ENCODE data around the gene SLC39A5. TPM values are rescaled to one million over a fixed set of nuclear protein-coding genes. Genes with fewer than 3 reads are reported as not detected.
"Not testable (repeated sequence)": the region's sequence is repeated elsewhere in the genome, so short reads cannot be mapped to it uniquely, and the experiment has no call there.

The SLC39A5 gene, protein sequence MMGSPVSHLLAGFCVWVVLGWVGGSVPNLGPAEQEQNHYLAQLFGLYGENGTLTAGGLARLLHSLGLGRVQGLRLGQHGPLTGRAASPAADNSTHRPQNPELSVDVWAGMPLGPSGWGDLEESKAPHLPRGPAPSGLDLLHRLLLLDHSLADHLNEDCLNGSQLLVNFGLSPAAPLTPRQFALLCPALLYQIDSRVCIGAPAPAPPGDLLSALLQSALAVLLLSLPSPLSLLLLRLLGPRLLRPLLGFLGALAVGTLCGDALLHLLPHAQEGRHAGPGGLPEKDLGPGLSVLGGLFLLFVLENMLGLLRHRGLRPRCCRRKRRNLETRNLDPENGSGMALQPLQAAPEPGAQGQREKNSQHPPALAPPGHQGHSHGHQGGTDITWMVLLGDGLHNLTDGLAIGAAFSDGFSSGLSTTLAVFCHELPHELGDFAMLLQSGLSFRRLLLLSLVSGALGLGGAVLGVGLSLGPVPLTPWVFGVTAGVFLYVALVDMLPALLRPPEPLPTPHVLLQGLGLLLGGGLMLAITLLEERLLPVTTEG
- polyA plus RNA-seq (ENCODE audit: insufficient read depth in 1 of 5, insufficient read length in 5 of 5, low replicate concordance in 1 of 5) = 1 to 10 TPM; 2.6 to 5.6 (median 4.8) TPM
- long read RNA-seq, donor 1, partial matches to known transcripts = 0 of 2 reads
- long read RNA-seq, donor 1, other reads (novel, unspliced or antisense) = 0 of 2 reads
- long read RNA-seq, donor 2 = 0 reads
- long read RNA-seq, donor 3, partial matches to known transcripts = 0 of 1 reads
- long read RNA-seq, donor 3, other reads (novel, unspliced or antisense) = 0 of 1 reads
- long read RNA-seq, donor 4, partial matches to known transcripts = 13 of 13 reads
- long read RNA-seq, donor 4, other reads (novel, unspliced or antisense) = 0 of 13 reads
- long read RNA-seq, donor 5, partial matches to known transcripts = 32 of 32 reads
- long read RNA-seq, donor 5, other reads (novel, unspliced or antisense) = 0 of 32 reads
- long read RNA-seq, donor 6 = 0 reads
- long read RNA-seq, donor 7, partial matches to known transcripts = 31 of 31 reads
- long read RNA-seq, donor 7, other reads (novel, unspliced or antisense) = 0 of 31 reads
- long read RNA-seq, donor 8 = 0 reads

DNA sequence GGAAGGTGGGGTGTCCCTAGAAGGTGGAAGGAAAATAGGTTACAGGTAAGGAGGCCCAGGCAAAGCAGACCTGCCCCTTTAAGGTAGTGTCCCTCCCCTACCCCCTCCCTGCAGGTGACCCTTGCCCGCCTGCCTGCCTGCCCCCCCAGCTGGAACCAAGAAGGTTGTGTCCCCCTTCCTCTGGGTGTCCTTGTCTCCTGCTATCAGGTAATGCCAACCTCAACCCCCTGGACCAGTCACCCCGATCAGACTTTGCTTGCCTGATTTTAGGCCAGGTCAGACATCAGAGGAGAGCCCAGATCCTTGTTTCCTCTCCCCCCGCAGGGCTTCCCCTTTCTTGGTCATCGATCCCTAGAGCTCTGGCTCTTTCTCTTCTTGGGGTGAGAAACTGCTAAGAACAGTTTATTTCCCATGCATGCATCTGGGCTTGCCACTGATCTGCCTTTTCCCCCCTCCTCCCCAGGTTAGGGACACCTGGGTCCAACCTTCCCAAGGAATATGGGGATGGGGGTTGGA, at the start of gene SLC39A5:
Gene SLC39A5 (plus strand): TSS at position 136 of the 516 bp plus-strand sequence. CDS start 1,224 bp downstream, outside the sequence.
- no peak for DNase-seq

DNA sequence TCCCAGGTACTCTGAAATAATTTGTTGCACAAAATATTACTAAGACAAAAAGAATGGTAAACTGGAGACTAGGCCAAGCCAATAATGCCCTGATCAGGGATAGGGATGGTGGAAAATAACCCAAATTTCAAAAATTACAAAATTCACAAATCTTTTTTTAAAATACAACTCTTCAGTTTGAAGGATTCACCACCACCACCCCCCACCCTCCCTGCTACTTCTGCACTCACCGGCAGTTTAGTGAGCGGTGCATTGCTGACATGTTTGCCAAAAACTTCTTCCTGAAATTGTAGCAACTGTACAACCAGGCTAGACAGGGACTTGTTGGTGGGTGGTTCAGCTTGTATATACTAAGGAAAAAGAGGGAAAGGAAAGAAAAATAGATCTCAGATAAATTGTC, 42.9 kb upstream of the SLC39A5 start:
- DNase-seq = no peak

DNA sequence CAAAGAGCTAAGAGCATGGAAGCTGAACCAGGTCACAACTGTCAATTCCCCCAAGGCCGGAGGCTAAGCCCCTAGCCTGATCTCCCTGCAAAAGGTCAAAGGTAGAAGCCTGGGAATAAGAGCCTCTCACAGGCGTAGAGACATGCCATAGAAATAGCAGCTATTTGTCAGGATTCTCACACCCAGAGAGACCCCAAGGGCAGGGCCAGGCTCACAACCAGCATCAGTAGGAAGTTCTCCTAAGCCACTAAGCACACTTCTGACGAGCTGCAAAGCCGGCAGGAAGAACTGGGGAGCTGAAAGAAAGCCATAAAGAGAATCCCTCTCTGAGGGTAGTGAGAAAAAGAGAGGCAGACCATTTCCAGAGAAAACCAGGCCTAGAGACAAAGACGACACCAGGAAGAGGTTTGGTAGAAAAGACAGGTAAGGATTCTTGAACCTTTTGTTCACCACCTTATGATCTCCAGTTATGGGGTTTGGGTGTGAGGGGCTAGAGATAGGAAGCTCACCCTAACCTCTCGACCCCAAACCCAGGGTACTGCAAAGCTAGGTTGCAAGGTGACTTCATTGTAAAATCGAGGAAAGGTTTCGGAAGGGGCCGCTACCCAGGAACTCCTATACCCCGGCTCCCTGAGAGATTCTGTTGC, 41.6 kb upstream of the SLC39A5 start:
- no peak for DNase-seq

DNA sequence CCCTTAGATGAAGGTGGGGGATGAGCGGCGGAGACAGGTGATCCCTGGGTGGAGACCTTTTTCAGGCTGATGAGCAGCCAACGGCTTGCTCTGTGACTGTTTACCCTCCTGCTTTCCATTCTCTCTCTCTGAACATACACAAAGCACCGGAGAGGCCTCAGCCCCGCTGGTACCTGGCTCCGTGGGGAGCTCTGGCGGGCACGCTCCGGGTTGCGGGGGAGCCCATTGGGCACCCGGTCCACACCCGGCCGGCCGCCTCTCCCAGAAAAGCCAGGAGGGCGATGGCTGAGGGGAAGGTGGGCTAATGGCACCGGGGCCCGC, 41.1 kb upstream of the SLC39A5 start:
- DNase-seq = no peak

DNA sequence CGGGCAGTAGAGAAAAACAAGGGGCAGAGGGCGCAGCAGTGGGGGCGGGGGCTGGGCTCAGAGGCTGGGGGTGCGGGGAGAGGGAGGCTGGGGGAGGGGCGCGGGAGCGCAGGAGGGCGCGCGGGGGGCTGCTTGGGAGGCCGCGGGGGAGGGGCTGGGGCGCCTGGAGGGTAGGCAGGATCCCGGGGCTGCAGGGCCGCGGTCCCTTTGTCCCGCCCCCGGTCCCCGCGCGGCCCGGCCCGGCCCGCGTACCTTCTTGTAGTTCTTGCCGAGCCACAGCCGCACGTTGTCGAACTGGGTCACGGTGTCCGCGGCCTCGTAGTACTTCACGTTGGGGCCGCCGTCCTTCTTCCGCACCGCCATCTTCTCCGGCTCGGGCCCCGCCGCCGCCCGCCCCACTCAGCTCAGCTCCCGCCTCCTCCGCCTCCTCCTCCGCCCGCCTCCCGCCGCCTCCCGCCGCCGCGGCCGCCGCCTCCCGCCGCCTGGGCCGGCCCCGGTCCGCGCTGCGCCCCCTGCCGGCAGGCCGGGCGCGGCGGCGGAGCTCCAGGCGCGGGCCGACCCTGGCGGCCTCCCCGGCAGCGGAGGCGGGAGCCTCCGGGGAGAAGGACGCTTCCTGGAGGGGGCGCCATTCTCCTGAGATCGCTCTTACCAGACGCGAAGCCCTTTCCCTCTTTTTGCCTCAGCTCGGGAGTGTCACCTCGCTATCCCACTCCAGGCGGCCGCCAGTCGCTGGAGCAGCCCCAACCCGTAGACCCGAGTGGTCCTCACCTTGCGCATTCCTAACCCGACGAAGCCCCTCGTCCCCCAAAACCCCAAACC, 40.5 kb upstream of the SLC39A5 start, which contains the start of gene SMARCC2:
Gene SMARCC2 (minus strand): TSS at position 385 of the 819 bp plus-strand sequence. CDS start 22 bp downstream, at position 363.
- DNase-seq = peak; percentile 80 to 83

DNA sequence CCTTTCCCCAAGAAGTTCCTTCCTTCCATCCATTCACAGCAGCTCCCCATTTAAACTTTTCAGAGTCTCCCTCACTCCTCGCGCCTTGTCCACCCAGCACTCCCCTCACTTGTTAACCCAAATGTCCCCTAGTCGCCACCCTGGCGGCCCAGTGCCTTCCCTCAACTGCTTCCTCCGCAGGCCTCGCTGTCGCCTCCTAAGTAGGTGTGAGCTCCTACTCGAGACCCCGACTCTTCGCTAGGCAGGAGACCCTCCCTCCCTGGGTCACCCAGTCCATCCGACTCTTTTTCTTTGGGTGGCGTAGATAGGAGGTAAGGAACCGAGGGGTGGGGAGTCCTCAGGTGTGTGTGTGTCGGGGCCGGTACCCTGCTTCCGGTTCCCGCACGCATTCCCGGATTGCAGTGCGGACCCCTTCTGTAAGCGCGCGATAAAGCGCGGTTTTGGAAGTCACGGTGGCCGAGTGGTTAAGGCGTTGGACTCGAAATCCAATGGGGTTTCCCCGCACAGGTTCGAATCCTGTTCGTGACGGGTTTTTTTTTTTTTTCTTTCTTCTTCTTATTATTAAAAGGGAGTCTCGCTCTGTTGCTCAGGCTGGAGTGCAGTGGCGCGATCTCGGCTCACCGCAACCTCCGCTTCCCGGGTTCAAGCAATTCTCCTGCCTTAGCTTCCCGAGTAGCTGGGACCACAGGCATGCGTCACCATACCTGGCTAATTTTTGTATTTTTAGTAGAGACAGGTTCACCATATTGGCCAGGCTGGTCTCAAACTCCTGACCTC, 39.7 kb upstream of the SLC39A5 start:
- DNase-seq = peak; percentile 90 to 94

DNA sequence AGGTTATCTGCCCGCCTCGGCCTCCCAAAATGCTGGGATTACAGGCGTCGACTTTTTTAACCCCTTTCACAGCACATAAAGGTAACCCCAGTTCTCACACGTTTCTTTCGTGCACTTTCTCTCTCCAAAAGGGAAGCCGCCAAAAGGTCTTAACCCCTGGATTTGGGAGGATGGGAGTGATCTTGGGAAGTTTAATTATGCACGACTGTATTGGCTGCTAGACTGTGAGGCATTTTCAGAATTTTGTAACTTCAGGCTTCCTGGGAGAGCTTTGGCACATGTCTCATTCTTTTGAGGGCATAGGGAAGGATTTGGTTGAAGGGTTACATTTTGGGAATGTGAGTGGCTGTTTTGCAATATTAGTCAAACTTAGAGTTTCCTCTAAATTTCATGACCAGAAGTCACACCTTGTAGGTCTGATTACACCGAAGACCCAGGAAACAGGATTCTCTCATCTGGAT, 39.1 kb upstream of the SLC39A5 start:
- no peak for DNase-seq

DNA sequence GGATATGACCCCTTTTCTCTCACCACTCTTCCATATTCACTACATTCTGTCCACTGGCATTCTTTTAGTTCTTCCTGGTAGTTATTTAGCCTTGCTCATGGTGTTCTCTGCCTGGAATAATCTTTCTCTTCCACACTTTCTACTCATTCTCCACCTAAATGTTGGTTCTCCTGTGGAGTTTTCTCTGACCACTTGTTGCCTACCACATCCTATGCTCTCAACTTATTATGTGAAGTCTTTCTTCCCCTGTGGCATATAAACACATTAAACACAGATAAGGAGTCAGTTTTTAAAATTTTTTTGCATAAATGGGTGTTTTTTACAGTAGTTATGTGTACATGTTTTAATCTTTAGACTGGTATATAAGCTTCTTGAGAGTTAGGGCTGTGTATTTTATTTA, 37.3 kb upstream of the SLC39A5 start:
- no peak for DNase-seq

DNA sequence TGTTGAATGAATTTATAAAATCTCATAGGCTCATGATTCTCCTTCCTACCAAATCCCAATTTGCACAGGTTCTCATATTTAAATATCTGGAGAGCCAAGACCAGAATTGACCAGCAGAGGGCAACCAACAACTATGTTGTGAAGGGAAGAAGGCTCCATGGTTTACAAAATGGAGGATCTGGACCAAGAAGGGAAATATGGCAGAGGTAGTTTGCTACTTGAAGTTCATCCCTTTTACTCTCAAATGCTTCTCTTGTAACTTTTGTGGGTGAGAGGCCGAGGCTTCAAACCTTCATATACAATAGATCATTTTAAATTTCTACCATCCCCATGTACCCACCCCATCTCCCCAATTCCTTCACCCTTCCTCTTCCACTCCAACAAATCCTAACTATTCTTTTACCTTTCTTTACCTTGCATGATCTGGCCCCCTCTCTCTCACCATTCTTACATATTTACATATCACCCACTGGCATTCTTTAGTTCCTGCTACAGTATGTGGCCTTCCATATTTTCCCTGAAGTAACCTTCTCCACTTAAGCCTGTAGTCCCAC, 36.7 kb upstream of the SLC39A5 start:
- DNase-seq = peak; percentile 38 to 65

DNA sequence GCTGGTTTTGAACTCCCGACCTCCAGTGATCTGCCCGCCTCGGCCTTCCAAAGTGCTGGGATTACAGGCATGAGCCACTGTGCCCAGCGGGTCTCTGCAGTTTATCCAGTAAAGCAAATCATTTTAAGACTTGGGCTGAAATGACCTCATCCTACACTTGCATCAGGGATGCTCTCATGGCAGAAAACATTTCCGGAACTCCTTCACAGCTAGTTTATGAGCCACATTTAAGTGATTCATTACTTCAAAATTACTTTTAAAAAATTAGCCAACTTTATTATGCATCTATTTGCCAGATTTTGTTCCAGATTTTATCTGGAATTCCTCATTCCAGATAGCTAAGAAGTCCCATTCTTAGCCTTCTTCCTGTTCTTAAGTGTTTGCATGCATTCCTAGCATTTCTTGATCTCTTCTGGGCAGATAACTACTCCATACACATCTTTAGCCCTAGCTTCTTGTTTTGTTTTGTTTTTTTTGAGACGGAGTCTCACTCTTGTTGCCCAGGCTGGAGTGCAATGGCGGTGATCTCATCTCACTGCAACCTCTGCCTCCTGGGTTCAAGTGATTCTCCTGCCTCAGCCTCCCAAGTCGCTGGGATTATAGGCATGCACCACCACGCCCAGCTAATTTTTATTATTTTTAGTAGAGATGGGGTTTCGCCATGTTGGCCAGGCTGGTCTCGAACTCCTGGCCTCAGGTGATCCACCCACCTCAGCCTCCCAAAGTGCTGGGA, 32.9 kb upstream of the SLC39A5 start:
- DNase-seq = not testable (repeated sequence)

DNA sequence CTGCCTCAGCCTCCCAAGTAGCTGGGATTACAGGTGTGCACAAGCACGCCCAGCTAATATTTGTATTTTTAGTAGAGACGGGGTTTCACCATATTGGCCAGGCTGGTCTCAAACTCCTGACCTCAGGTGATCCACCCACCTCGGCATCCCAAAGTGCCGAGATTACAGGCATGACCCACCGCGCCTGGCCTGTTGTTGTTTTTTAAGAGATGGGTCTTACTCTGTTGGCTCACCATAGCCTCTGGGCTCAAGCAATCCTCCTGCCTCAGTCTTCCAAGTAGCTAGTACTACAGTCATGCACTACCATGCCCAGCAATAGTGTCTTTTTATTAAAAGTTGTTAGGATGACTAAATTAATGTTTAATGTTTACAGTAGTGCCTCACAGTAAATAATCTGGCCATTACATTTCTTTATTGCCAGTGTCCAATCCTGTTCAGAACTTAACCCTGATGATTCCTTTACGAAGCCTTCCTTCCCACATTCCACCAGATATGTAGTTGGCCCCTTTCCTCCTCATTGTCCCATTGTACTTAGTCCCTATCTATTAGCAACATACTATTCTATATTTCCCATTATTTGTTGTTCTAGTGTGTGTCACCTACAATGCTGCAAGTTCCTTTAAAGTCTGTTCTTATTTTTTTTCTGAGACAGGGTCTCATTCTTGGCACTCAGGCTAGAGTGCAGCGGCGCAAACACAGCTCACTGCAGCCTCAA, 31.8 kb upstream of the SLC39A5 start:
- DNase-seq = no peak

DNA sequence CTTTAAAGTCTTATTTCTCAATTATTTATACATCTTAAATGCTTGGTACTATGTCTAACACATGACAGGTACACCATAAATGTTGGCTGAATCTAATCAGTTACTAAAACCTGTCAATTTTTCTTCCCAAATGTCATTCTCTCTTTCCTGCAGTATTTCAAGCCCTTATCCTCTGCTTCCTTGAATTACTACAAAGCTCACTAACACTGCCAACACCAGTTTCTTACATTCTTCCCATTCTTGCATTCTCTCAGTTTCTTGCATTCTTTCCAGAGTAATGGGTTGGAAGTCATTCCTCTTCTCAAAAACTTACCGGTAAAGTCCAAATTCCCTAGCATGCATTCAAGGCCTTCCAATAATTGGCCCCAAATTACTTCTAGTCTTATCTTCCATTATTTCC, 31.0 kb upstream of the SLC39A5 start:
- DNase-seq = no peak

DNA sequence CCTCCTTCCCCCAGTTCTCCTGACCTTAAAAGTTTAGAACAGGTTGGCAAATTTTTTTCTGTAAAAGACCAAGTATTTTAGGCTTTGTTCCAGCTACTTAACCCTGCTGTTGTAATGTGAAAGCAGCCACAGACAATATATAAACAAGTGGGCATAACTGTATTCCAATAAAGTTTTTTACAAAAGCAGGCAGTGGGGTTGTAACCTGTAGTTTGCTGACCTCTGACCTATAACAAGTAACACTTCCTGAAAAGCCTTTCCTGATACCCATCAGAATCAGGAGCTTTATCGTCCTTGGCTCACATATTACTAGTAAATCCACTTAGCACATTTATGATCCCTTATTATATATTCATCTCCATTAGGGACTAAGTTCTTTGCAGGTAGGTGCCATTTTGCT, 27.5 kb upstream of the SLC39A5 start:
- no peak for DNase-seq

DNA sequence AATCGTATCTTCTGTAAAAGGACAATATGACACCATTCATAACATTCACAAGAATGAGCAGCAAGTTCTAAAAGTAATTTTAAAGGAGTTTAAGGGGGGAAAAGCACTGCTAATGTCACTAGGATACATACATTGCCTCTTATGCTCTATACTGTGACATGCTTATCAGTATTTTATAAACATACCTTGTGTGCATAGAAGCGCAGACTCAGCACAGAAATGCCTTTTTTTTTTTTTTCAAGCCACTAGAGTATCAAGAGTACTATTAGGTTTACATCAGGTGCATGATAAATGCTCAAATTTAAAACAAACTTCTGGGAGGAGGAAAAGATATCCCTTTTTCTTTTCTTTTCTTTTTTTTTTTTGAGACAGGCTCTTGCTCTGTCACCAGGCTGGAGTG, 27.0 kb upstream of the SLC39A5 start:
- DNase-seq = no peak

DNA sequence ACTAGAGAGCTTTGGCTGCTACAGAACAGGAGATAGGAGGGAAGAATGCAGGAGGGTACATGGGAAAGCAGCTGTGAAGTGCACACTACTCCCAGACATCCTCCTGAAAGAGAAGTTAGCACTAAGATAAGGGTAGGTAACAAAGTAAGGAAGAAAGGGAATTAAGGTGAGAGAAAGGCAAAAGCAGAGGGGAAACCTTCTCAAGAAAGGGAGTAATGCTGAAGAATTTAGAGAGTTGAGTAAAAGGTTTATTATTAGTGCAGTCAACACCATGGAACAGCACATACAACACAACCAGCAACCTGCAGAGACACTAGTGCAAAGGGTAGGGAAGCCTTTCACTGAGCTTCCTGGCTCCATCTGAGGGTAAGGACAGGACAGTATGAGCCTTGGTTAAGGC, 25.6 kb upstream of the SLC39A5 start:
- no peak for DNase-seq

DNA sequence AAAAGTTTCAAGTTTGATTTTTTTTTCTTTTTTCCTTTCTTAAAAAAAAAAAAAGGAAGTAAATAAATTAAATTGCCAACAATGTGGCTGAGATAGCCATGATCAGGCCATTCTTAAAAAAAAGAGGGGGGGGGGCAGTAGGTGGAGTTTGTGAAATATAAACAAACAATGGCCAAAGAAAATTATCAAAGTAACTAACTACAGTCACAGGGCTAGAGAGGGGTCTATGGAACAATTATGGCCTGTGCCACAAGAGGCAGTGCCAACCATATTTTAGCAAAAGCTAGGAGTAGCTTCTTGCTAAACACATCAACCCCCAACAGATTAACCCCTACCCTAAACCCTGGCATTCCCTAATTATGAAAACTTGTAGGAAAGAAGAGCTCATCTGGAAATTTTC, 24.4 kb upstream of the SLC39A5 start:
- no peak for DNase-seq

DNA sequence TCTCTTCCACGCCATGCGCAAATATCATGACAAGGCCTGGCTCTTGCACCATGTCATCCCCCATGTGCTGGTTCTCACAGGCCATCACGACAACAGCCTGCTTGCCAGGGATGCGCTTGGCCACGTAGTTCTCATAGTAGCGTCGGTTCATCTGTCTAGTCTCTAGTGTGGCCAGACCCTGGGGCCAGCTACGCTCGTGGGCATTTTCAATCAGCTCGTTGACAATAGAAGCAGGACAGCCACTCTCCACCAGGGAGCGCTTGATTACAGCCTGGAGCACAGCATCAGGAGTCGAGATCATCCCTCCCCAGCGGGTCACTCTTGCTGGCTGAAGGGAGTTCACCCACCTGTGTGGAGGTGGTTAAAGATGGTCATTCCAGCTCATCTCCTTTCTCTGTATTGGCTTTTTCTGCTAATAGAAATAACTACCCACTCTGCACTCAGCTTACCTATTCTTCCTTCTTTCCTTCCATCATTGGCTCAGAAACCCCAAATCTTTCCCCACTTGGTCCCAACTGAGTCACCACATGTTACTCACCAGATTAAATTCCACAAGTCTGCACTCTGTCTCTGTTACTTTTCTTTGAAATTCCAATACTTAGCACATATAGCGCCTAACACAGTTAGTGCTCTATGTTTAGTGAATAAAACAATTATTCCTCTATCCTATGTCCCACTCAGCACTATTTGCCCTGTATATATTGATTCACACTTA, 23.2 kb upstream of the SLC39A5 start:
- DNase-seq = no peak
